ENCODE results near the gene ZNF343.

GRCh38 chr20:2519115-2519809 lies 10.5 kb upstream of the ZNF343 start:
- TF ChIP-seq CTCF (conservative IDR thresholded peaks at IDR 0.05 in 1 of 2, IDR thresholded peaks at IDR 0.05 in 1 of 2; ENCODE audit: extremely low read depth in 1 of 2, insufficient read depth in 1 of 2, low read depth in 1 of 2, low read length in 2 of 2) (no peak), EZH2 (IDR thresholded peaks at IDR 0.05; ENCODE audit: borderline replicate concordance, low read length) (no peak)

Measured in mammary epithelial cell (primary cell).